ENCODE data around the gene IKBIP.

Gene IKBIP

DNA sequence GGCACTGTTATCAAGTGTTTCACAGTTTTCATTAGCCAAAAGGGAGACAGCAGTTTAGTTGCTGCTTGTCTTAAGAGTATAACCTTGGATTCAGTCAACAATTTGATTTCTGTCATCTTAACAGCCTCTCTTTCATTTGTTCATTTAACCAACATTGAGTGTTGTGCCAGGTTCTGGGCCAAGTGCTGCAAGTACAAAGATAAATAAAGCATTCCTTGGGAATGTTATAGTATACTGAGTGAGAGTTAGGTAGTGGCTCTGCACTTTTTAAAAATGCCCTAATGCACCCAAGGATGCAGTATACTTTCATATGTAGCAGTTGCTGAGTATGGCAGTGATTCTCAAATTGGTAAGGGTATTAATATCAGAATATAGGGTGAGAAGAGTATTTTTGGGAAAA lies 15.9 kb upstream of the IKBIP start:
- Histone ChIP-seq H3K4me3 (ENCODE audit: low read depth, low read length) (no peak overlapping the region), H3K27me3 (replicated peaks) (no peaks in the 10 kb centered on the region), H3K36me3 (replicated peaks) (peaks cover 29% of the 10 kb centered on the region), H3K27ac (no peak overlapping the region)
- DNase-seq = no peak
- TF ChIP-seq CTCF (IDR thresholded peaks at IDR 0.05; ENCODE audit: low read depth, low read length, missing control alignments) = no peak
- in situ Hi-C loops (cut with HindIII; ENCODE audit: low pct_ligation_motif_present, low sequenced_read_pairs) = no loop called here

- in situ Hi-C loops (cut with HindIII; ENCODE audit: low pct_ligation_motif_present, low sequenced_read_pairs) = no loop called here
- Histone ChIP-seq H3K27ac (no peak overlapping the region), H3K27me3 (replicated peaks) (no peaks in the 10 kb centered on the region), H3K36me3 (replicated peaks) (peaks cover 22% of the 10 kb centered on the region), H3K4me3 (ENCODE audit: low read depth, low read length) (no peak overlapping the region)
- no peak for DNase-seq
- TF ChIP-seq CTCF (IDR thresholded peaks at IDR 0.05; ENCODE audit: low read depth, low read length, missing control alignments) = no peak
Observed at GRCh38 chr12:98656289-98657101, 11.9 kb upstream of the IKBIP start.

- in situ Hi-C loops (cut with HindIII; ENCODE audit: low pct_ligation_motif_present, low sequenced_read_pairs) = no loop called here
- TF ChIP-seq CTCF (IDR thresholded peaks at IDR 0.05; ENCODE audit: low read depth, low read length, missing control alignments) = peak; percentile 49
- Histone ChIP-seq H3K27ac (no peak overlapping the region), H3K36me3 (replicated peaks) (peaks cover 14% of the 10 kb centered on the region), H3K27me3 (replicated peaks) (no peaks in the 10 kb centered on the region), H3K4me3 (ENCODE audit: low read depth, low read length) (no peak overlapping the region)
- DNase-seq = no peak
Observed at GRCh38 chr12:98653866-98654493, 9.4 kb upstream of the IKBIP start.

DNA sequence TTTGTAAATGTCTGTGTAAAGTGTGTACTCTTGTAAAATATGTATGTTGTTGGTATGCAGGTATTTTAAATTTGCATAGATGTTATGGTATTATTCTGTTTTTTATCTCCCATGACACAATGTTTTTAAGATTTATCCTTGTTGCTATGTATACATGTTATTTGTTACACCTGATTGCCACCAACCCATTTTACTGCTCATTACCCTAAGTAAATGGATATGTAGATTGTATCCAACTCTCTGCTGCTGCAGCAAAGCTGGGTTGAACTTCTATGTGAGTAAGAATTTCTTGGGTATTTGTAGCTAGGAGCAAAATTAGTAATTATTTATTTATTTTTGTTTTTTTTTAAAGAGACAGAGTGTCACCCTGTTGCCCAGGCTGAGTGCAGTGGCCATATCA lies 6.7 kb upstream of the IKBIP start:
- Histone ChIP-seq H3K36me3 (replicated peaks) (peaks cover 10% of the 10 kb centered on the region), H3K27ac (no peak overlapping the region), H3K4me3 (ENCODE audit: low read depth, low read length) (no peak overlapping the region), H3K27me3 (replicated peaks) (no peaks in the 10 kb centered on the region)
- TF ChIP-seq CTCF (IDR thresholded peaks at IDR 0.05; ENCODE audit: low read depth, low read length, missing control alignments) = no peak
- DNase-seq = no peak
- in situ Hi-C loops (cut with HindIII; ENCODE audit: low pct_ligation_motif_present, low sequenced_read_pairs) = no loop called here

- TF ChIP-seq CTCF (IDR thresholded peaks at IDR 0.05; ENCODE audit: low read depth, low read length, missing control alignments) = peak; percentile 34
- in situ Hi-C loops (cut with HindIII; ENCODE audit: low pct_ligation_motif_present, low sequenced_read_pairs) = no loop called here
- H3K27ac ChIP-seq = no peak overlapping the region
- peaks cover 10% of the 10 kb centered on the region for H3K36me3 ChIP-seq (replicated peaks)
- DNase-seq = no peak
- peak overlapping the region; percentile 87 for H3K4me3 ChIP-seq (ENCODE audit: low read depth, low read length)
- no peaks in the 10 kb centered on the region for H3K27me3 ChIP-seq (replicated peaks)
Observed at GRCh38 chr12:98646294-98647090, 1.9 kb upstream of the IKBIP start.

Measured in brain microvascular endothelial cell (primary cell).